LHCN-M2 (cell line): ENCODE results near the gene PIK3CA. TPM values are rescaled to one million over a fixed set of nuclear protein-coding genes. Genes with fewer than 3 reads are reported as not detected.
A peak's percentile ranks its signal among the peaks of the same experiment; 100 is the strongest.

Experiments
- DNase-seq: peaks from one replicate; pipeline ENCODE4 v3.0.0-alpha.2; 2012; ENCODE audit warnings: low read depth
- total RNA-seq: library from RNA; depleted of rRNA; stranded (reverse); fragments of >200 nt; gene quantifications from 2 replicates; pipeline ENCODE4 v1.2.3, GENCODE V29; 2014

The PIK3CA gene
- total RNA-seq, 1 experiment from 2014 or later: 22.8 TPM

- DNase-seq: no peak
Observed at GRCh38 chr3:179156775-179157174, 8.6 kb downstream of the PIK3CA start.

GRCh38 chr3:179158336-179159039 is 10.3 kb downstream of the PIK3CA start:
- no peak for DNase-seq

- DNase-seq: no peak
Observed at GRCh38 chr3:179163503-179163902, 15.3 kb downstream of the PIK3CA start.

- DNase-seq: no peak
Observed at GRCh38 chr3:179164857-179165256, 16.7 kb downstream of the PIK3CA start.

- peak; percentile 48 for DNase-seq
Observed at GRCh38 chr3:179166561-179167201, 18.5 kb downstream of the PIK3CA start.

GRCh38 chr3:179168918-179169317 is 20.8 kb downstream of the PIK3CA start:
- DNase-seq: no peak

GRCh38 chr3:179172546-179172945 is 24.4 kb downstream of the PIK3CA start:
- no peak for DNase-seq

GRCh38 chr3:179174316-179174715 is 26.2 kb downstream of the PIK3CA start:
- DNase-seq: no peak

- DNase-seq: no peak
Observed at GRCh38 chr3:179174898-179175297, 26.7 kb downstream of the PIK3CA start.

- DNase-seq: peak; percentile 26
Observed at GRCh38 chr3:179175358-179175757, 27.2 kb downstream of the PIK3CA start.

GRCh38 chr3:179177611-179178010 is 29.5 kb downstream of the PIK3CA start:
- no peak for DNase-seq

- DNase-seq: no peak
Observed at GRCh38 chr3:179179256-179179655, 31.1 kb downstream of the PIK3CA start.

- peak; percentile 64 for DNase-seq
Observed at GRCh38 chr3:179179979-179180759, 32.0 kb downstream of the PIK3CA start.

- peak; percentile 92 for DNase-seq
Observed at GRCh38 chr3:179181021-179181472, 32.9 kb downstream of the PIK3CA start.

- peak; percentile 74 for DNase-seq
Observed at GRCh38 chr3:179181993-179182551, 33.9 kb downstream of the PIK3CA start.

- no peak for DNase-seq
Observed at GRCh38 chr3:179182902-179183301, 34.7 kb downstream of the PIK3CA start.

- DNase-seq: no peak
Observed at GRCh38 chr3:179184826-179185225, 36.7 kb downstream of the PIK3CA start.

- DNase-seq: peak; percentile 47
Observed at GRCh38 chr3:179186426-179186825, 38.3 kb downstream of the PIK3CA start.

GRCh38 chr3:179189759-179190158 is 41.6 kb downstream of the PIK3CA start:
- peak; percentile 86 for DNase-seq

GRCh38 chr3:179190581-179190980 is 42.4 kb downstream of the PIK3CA start:
- no peak for DNase-seq

GRCh38 chr3:179192542-179192941 is 44.4 kb downstream of the PIK3CA start:
- no peak for DNase-seq

- DNase-seq: no peak
Observed at GRCh38 chr3:179194931-179195330, 46.8 kb downstream of the PIK3CA start.
